HCT116 (cell line): ENCODE results near the gene MAPKBP1. TPM values are rescaled to one million over a fixed set of nuclear protein-coding genes. Genes with fewer than 3 reads are reported as not detected.

Source experiments
- ATAC-seq: fragments of 200-7000 bp; cut with Tn5 transposase; 2 replicates; pipeline ENCODE4 v1.9.1; 2020; ENCODE audit warnings: mild to moderate bottlenecking, moderate library complexity
- BruUV-seq: library from RNA; stranded (reverse); fragments of 400-500 nt; replicated peaks from 2 replicates; lab custom pipeline; 2021; lab: Mats Ljungman, UMichigan
- CTCF ChIA-PET: fragments of 300-600 bp; sonication (Branson Sonifier 250); formaldehyde crosslinking; loops from one replicate; lab custom pipeline; 2021; ENCODE audit warnings: antibody characterized with exemption; lab: Charles Lee
- POLR2A ChIA-PET: fragments of 300-600, 350-600 bp; sonication (Branson Sonifier 250); formaldehyde crosslinking; loops from one replicate; lab custom pipeline; 2021; ENCODE audit warnings: antibody characterized with exemption; lab: Charles Lee
- RAD21 ChIA-PET, 2 experiments: fragments of 300-600 bp; sonication (Branson Sonifier 250); formaldehyde crosslinking; loops; one replicate each; lab custom pipeline; 2023; ENCODE audit warnings: low total read pairs in 2 of 2; ENCODE audit not compliant: uncharacterized antibody in 2 of 2, unreplicated experiment in 2 of 2, low non-redundant PET in 1 of 2; lab: Charles Lee
- DNase-seq: peaks from one replicate; pipeline ENCODE4 v3.0.0-alpha.2; 2010; ENCODE audit warnings: low read depth, low spot score
- H2AFZ ChIP-seq: fragments of 200-600 bp; shearing (Covaris generic), sonication (generic); 2 replicates; pipeline ENCODE4 v1.6.1; 2017; ENCODE audit warnings: low read depth, mixed run types, mixed read lengths, antibody characterized with exemption, low read length; ENCODE audit not compliant: poor library complexity, severe bottlenecking
- H3K27ac ChIP-seq: 2 replicates; pipeline ENCODE4 v1.5.1; 2012; ENCODE audit warnings: low read depth, low read length
- H3K27me3 ChIP-seq: fragments of 200-600 bp; sonication (generic); 2 replicates; pipeline ENCODE4 v1.6.1; 2016; ENCODE audit warnings: mixed run types, low read length, mixed read lengths; ENCODE audit not compliant: insufficient read depth
- H3K36me3 ChIP-seq, 2 experiments: fragments of 200-500 bp in 1 of 2; fragments of 200-600 bp in 1 of 2; sonication (Bioruptor generic) in 1 of 2; sonication (generic) in 1 of 2; 2 replicates each; pipeline versions ENCODE4 v1.5.1 to v1.6.1; 2014 to 2016; ENCODE audit warnings: low read length in 2 of 2, inconsistent platforms in 1 of 2, mixed read lengths in 1 of 2, mixed run types in 1 of 2; ENCODE audit not compliant: insufficient read depth in 2 of 2, control insufficient read depth in 1 of 2
- H3K4me1 ChIP-seq, 2 experiments: fragments of 200-600 bp in 1 of 2; sonication (generic) in 1 of 2; 2 replicates each; pipeline versions ENCODE4 v1.5.1 to v1.6.1; 2012 to 2017; ENCODE audit warnings: low read length in 2 of 2, inconsistent platforms in 1 of 2, mild to moderate bottlenecking in 1 of 2, mixed read lengths in 1 of 2, mixed run types in 1 of 2, moderate library complexity in 1 of 2; ENCODE audit not compliant: insufficient read depth in 2 of 2, control insufficient read depth in 1 of 2
- H3K4me2 ChIP-seq: fragments of 200-600 bp; sonication (generic); 2 replicates; pipeline ENCODE4 v1.6.1; 2017; ENCODE audit warnings: mixed run types, low read length, mixed read lengths
- H3K4me3 ChIP-seq, 2 experiments: fragments of 200-600 bp in 1 of 2; sonication (generic) in 1 of 2; replicated peaks in 1 of 2; 2 replicates each; pipeline ENCODE4 v1.5.1; 2011 to 2016; ENCODE audit warnings: low read length in 2 of 2, control low read depth in 1 of 2, low read depth in 1 of 2, mild to moderate bottlenecking in 1 of 2, mixed read lengths in 1 of 2, mixed run types in 1 of 2
- H3K79me2 ChIP-seq: fragments of 200-600 bp; sonication (generic); 2 replicates; pipeline ENCODE4 v1.6.1; 2017; ENCODE audit warnings: mild to moderate bottlenecking, mixed run types, low read length, moderate library complexity, mixed read lengths; ENCODE audit not compliant: insufficient read depth
- H3K9ac ChIP-seq: fragments of 200-600 bp; sonication (generic); 2 replicates; pipeline ENCODE4 v1.6.1; 2016; ENCODE audit warnings: low read length, mixed read lengths
- H3K9me2 ChIP-seq: fragments of 200-600 bp; sonication (generic), shearing (Covaris generic); 2 replicates; pipeline ENCODE4 v1.6.1; 2017; ENCODE audit warnings: mixed run types, mild to moderate bottlenecking, moderate library complexity; ENCODE audit not compliant: insufficient read depth
- H3K9me3 ChIP-seq, 2 experiments: fragments of 200-500 bp in 1 of 2; fragments of 200-600 bp in 1 of 2; sonication (Bioruptor generic) in 1 of 2; sonication (generic) in 1 of 2; 2 replicates each; pipeline ENCODE4 v1.6.1; 2014 to 2017; ENCODE audit warnings: low read length in 2 of 2, mixed read lengths in 2 of 2, inconsistent platforms in 1 of 2, low read depth in 1 of 2, mild to moderate bottlenecking in 1 of 2, mixed run types in 1 of 2, moderate library complexity in 1 of 2; ENCODE audit not compliant: control insufficient read depth in 1 of 2, insufficient read depth in 1 of 2
- H4K20me1 ChIP-seq: fragments of 200-600 bp; sonication (generic), shearing (Covaris generic); 2 replicates; pipeline ENCODE4 v1.6.1; 2017; ENCODE audit warnings: mixed run types, mild to moderate bottlenecking, moderate library complexity; ENCODE audit not compliant: insufficient read depth
- CBX3 ChIP-seq: IDR thresholded peaks from 2 replicates; pipeline ENCODE4 v1.6.1; 2012; ENCODE audit warnings: low read depth
- POLR2AphosphoS5 ChIP-seq: IDR thresholded peaks from 2 replicates; pipeline ENCODE4 v1.6.1; 2011; ENCODE audit warnings: mild to moderate bottlenecking, low read depth, low read length, moderate library complexity
- RAD21 ChIP-seq: IDR thresholded peaks from 2 replicates; pipeline ENCODE4 v1.6.1; 2012; ENCODE audit warnings: low read depth, mild to moderate bottlenecking
- intact Hi-C: fragments of 100-400 bp; cut with micrococcal nuclease; formaldehyde crosslinking; loops from 2 replicates; pipeline ENCODE4 v1.10.0; 2022
- total RNA-seq: library from RNA; stranded (reverse); gene quantifications from one replicate; pipeline ENCODE4 v1.2.1, GENCODE V29; 2021; ENCODE audit not compliant: unreplicated experiment
- TF ChIP-seq, protein P1 (sequence below), 3 experiments: fragments of 200-600 bp in 1 of 3; sonication (generic) in 1 of 3; IDR thresholded peaks in 2 of 3; conservative IDR thresholded peaks in 1 of 3; 2 replicates each; pipeline ENCODE4 v1.5.1; 2012 to 2017; ENCODE audit warnings: low read depth in 2 of 3, low read length in 2 of 3, antibody characterized with exemption in 1 of 3, borderline replicate concordance in 1 of 3, control low read depth in 1 of 3, mild to moderate bottlenecking in 1 of 3, mixed read lengths in 1 of 3, mixed run types in 1 of 3, moderate library complexity in 1 of 3; ENCODE audit not compliant: insufficient read depth in 1 of 3

Gene MAPKBP1
- total RNA-seq, 1 experiment from 2014 or later = 21.3 TPM

DNA sequence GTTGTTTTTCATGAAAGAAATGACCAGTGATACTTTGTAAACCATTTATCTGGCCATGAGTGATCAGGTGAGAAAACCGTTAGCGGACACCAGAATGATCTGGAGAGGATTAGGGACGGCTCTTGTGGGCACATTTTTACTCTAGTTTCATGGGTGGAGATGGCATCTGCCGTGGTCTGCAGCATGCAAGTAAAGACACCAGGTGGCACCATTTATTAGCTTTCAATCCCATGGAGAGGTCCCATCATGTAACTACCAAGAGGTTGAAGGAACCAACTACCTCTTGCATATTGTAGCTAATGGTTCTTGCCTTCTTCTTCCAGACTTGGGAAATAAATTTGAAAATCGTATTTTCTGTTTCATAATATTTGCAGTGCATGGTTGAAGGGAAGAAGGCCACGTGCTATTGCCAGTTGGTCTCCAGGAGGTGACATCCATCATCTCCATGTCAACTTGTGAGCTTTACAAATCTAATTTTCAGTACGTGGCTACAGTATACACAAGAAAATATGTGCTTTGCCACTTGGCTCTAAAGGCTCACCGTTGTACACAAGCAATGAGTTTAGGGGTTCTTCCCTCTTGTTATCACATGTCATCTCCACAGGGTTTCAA is 1.5 kb upstream of the MAPKBP1 start:
- ATAC-seq (peak; percentile 24), DNase-seq (peak; percentile 49)
- CTCF ChIA-PET = interaction anchor here (0.6 to 5.1 kb wide), 19 partner anchors 11 to 705 kb away, joined by 3 to 125 read pairs (median 12); partner anchors contain the start of gene EHD4
- intact Hi-C loops = loop anchor here (1.0 to 2.0 kb wide), 2 partner anchors 38 to 306 kb away; no protein-coding TSS in a partner anchor
- no peaks in the 10 kb centered on the region for H4K20me1 ChIP-seq
- no peaks in the 10 kb centered on the region for H3K27me3 ChIP-seq
- peaks cover 14 to 31% of the 10 kb centered on the region in 2 experiments for H3K4me1 ChIP-seq
- peak; percentile 91 for TF ChIP-seq RAD21
- TF ChIP-seq, protein P1, sequence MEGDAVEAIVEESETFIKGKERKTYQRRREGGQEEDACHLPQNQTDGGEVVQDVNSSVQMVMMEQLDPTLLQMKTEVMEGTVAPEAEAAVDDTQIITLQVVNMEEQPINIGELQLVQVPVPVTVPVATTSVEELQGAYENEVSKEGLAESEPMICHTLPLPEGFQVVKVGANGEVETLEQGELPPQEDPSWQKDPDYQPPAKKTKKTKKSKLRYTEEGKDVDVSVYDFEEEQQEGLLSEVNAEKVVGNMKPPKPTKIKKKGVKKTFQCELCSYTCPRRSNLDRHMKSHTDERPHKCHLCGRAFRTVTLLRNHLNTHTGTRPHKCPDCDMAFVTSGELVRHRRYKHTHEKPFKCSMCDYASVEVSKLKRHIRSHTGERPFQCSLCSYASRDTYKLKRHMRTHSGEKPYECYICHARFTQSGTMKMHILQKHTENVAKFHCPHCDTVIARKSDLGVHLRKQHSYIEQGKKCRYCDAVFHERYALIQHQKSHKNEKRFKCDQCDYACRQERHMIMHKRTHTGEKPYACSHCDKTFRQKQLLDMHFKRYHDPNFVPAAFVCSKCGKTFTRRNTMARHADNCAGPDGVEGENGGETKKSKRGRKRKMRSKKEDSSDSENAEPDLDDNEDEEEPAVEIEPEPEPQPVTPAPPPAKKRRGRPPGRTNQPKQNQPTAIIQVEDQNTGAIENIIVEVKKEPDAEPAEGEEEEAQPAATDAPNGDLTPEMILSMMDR (IDR thresholded peaks at IDR 0.05 in 2 of 3, conservative IDR thresholded peaks at IDR 0.05 in 1 of 3; ENCODE audit: borderline replicate concordance in 1 of 3, insufficient read depth in 1 of 3, low read depth in 2 of 3, low read length in 2 of 3) = peak; percentile 75 to 80 (median 79)
- 0 out of 2 replicates have a peak, but pooled peaks have one; percentile 17 for TF ChIP-seq POLR2AphosphoS5
- TF ChIP-seq CBX3 = no peak
- H3K9me2 ChIP-seq = no peaks in the 10 kb centered on the region
- 0 out of 4 replicates have a peak, but pooled peaks cover 0 to 1% of the 10 kb centered on the region in 2 experiments for H3K36me3 ChIP-seq
- RAD21 ChIA-PET = interaction anchor here (0.8 to 3.2 kb wide), 5 partner anchors 34 to 132 kb away, joined by 3 to 16 read pairs (median 12); no protein-coding TSS in a partner anchor
- BruUV-seq = no TSS peak
- H2AFZ ChIP-seq = no peak overlapping the region
- no peaks in the 10 kb centered on the region for H3K9me3 ChIP-seq
- H3K9ac ChIP-seq = no peak overlapping the region
- H3K4me3 ChIP-seq = no peak overlapping the region
- peak overlapping the region; percentile 73; the same call in 1 of the 2 replicates for H3K27ac ChIP-seq
- H3K79me2 ChIP-seq = peaks cover 21% of the 10 kb centered on the region; the same call in 1 of the 2 replicates
- peak overlapping the region; percentile 90; the same call in 1 of the 2 replicates for H3K4me2 ChIP-seq
- POLR2A ChIA-PET = interaction anchor here (1.0 to 2.7 kb wide), 2 partner anchors 38 to 169 kb away, joined by 3 to 12 read pairs; no protein-coding TSS in a partner anchor
